GM18505 (cell line): ENCODE results near the gene IL1B.

Experiments used
- ATAC-seq: cut with Tn5 transposase; IDR thresholded peaks from one replicate; pipeline ENCODE4 v1.9.1; 2021; ENCODE audit not compliant: unreplicated experiment
- POLR2A ChIP-seq: IDR thresholded peaks from 4 replicates; pipeline ENCODE4 v1.6.1; 2011; ENCODE audit warnings: borderline replicate concordance; ENCODE audit not compliant: insufficient read depth, insufficient read length; ENCODE audit errors: extremely low read depth

Gene IL1B

DNA sequence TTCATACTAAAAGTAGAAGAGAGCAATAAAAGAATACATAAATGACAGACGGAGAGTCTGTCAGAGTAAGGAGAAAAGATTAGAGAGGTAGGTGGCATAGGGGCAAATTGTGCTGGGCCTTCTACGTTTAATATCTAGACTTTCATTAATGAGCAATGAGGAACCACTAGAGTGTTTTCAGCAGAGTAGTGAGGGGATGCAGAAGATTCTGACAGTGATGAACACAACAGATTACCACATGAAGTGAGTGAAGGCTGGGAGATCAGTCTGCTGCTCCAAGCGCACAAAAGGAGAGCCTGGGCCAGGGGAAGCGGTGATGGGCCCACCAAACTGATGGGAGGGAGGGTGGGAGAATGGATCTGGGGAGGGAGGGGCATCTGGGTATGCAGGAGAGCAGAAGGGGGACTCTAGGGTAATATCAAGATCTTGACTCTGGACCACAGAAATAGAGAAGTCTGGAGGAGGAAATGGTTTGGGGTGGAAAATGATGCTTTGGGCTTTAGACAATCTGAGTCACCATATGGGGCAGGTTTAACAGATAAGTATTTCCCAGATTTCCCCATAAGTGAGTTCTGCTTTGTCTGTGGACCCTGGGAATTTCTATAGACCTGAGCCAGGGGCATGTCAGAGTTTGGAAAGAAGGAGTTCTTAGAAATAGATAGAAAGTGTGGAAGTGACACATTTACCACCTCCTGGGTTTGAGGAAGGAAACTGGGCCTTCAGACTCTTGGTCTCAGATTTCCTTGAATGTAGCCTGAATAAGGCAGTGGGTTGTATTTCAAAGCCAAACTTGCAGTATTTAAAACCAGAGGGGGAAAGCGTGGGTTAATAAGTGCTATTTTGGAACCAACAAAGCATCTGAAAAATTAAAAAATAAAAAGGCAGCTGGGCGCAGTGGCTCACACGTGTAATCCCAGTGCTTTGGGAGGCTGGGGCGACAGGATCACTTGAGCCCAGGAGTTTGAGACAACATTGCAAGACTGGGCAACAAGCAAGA is 37.3 kb downstream of the IL1B start:
- ATAC-seq = no peak
- TF ChIP-seq POLR2A = no peak

DNA sequence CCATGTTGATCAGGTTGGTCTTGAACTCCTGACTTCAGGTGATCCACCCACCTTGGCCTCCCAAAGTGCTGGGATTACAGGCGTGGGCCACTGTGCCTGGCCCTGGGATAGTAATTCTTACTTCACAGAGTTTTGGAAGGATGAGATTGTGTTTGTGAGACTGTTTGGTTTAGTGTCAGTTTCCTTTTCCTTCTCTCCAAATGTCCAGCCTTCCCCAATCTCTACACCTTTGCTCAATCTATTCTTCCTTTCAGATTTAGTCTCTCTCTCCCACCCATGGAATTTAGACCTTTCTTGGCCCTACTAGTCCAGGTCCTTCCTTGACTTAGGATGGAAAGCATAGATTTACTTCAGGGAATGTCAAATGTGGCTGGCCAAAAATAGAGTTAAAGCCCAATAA is 40.1 kb downstream of the IL1B start:
- TF ChIP-seq POLR2A = no peak
- ATAC-seq = no peak

DNA sequence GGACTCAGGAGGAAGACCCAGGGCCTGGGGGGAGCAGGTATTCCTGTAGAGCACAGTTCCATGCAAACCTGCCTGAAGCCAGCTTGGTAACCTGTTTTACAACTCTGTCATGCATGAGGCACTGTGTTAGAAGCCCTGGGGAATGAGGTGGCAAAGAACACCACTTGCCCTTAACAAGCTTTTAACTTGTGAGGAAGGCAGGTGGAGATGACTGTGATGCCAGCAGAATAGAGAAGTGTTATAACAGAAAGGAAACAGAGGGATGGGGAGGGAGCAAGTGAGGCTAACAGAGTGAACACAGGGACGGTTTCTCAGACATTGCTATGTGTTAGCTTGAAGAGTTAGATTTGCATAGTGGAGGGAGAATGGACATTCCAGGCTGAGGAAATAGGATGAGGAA is 40.8 kb downstream of the IL1B start:
- no peak for ATAC-seq
- no peak for TF ChIP-seq POLR2A

DNA sequence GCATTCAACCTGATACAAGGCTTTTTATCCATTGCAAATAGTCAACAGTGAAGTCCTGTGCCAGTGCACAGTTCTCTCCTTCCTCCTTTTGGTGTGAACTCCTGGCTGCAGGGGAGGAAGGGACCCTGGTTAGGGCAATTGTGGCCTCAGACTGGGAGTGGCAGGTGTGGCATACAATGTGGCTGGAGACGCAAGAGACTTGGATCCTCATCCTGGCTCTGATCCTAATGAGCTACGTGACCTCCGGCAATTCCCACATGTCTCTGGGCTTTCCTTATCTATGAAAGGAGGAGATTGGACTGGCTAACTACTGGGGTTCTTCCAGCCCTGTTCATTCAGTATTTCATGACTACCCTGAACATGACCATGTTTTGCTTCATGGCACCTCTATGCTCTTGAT is 41.7 kb downstream of the IL1B start:
- no peak for TF ChIP-seq POLR2A
- no peak for ATAC-seq

DNA sequence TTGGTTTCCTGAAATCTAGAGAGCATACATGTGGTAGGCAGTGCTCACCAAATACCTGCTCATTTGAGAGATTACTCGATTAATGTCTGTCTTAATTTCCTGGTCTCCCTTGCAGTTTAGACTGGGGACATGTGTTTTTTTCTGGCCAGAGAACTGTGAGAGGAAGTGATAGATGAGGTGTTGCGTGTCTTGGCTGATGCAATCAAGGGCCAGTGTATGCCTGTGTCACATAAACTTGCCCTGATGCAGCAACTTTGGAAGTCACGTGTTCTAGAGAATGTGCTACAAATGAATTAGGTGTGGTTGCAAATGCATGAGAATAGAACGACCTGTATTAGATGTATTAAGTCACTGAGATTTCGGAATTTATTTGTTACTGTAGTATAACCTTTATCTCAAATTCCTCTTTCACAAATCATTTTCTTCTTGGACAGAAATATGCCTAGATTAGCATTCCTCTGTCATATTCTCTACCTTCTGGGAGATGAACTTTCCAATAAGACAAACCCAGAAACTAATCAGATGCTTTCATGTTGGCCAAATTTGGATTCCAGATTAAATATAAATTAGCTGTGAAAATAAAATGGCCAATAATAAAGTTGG is 42.3 kb downstream of the IL1B start:
- no peak for ATAC-seq
- no peak for TF ChIP-seq POLR2A

- ATAC-seq = no peak
- no peak for TF ChIP-seq POLR2A
Measured at GRCh38 chr2:112793449-112793978, 43.1 kb downstream of the IL1B start.

DNA sequence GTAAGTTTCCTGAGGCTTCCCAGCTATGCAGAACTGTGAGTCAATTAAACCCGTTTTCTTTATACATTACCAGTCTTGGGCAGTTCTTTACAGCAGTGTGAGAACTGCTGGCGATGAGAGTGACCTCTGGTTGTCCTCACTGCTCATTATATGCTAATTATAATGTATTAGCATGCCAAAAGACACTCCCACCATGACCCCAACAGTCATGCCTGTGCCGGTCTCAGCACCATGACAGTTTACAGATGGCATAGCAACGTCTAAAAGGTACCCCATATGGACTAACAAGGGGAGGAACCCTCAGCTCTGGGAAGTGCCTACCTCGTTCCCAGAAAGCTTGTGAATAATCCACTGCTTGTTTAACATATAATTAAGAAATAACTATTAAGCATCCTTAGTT is 44.2 kb downstream of the IL1B start:
- no peak for TF ChIP-seq POLR2A
- ATAC-seq = no peak

DNA sequence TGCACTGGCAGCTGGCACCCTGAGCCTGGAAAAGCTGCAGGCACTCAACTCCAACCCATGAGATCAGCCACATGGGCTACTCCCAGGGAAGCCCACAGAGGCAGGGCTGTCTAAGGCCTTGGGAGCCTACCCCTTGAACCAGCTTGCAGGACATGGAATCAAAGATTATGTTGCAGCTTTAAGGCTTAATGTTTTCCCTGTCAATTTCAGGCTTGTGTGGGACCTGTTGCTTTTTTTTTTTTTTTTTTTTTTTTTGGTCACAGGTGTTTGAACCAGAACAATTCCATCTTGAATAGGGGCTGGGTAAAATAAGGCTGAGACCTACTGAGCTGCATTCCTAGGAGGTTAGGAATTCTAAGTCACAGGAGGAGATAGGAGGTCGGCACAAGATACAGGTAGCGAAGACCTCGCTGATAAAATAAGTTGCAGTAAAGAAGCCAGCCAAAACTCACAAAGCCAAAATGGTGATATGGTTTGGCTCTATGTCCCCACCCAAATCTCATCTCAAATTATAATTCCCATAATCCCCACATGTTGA is 44.8 kb downstream of the IL1B start:
- no peak for TF ChIP-seq POLR2A
- no peak for ATAC-seq

GRCh38 chr2:112791019-112791418 is 45.6 kb downstream of the IL1B start:
- no peak for ATAC-seq
- TF ChIP-seq POLR2A = no peak

- no peak for ATAC-seq
- TF ChIP-seq POLR2A = no peak
Measured at GRCh38 chr2:112790305-112790704, 46.3 kb downstream of the IL1B start.

- no peak for ATAC-seq
- no peak for TF ChIP-seq POLR2A
Measured at GRCh38 chr2:112789186-112789585, 47.4 kb downstream of the IL1B start.

DNA sequence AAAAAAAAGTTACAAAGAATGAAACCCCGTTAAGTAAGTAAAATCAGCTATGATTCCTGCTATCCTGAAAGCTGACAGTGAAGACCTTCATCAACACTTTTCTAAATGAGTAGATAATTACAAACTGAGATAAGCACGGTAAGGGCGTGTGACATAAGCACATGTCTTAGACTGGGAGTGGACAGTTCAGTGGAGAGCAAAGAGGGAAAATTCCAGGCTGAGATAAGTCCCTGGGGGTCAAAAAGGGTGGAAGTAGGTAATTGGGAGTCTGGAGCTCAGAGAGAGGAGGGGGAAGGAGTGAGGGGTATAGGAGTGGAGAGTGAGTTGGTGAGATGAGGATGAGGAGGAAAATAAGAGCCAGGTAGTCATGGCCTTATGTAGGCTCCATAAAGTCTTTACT is 47.9 kb downstream of the IL1B start:
- ATAC-seq = no peak
- TF ChIP-seq POLR2A = no peak

GRCh38 chr2:112787729-112788393 is 48.7 kb downstream of the IL1B start:
- ATAC-seq = no peak
- no peak for TF ChIP-seq POLR2A

DNA sequence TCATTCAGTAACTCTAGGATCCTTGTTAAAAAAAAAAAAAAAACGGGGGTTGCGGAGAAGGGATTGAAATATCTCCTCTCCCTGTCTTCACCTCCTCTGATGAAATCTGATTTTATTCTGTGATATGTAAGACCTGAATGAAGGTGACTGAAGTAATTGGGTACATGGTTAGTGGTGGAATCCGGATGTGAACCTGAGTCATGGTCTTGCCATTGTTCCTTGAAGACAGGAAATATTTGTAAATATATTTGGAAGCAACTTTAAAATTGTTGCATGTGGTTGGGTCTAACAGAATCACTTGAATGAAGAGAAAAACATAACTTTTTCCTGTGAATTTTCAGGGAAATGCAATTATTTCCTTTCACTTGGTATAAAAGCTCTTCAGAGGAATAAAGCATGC is 49.3 kb downstream of the IL1B start:
- no peak for ATAC-seq

More for the DNA sequence above, 49.3 kb downstream of the IL1B start:
- no peak for TF ChIP-seq POLR2A
